Keratinocyte (primary cell): Measurements from ENCODE around the gene MARCHF10. TPM values are rescaled to one million over a fixed set of nuclear protein-coding genes. Genes with fewer than 3 reads are reported as not detected.

Experiments
- DNase-seq: peaks from one replicate; pipeline ENCODE4 v3.0.0-alpha.2; 2011; ENCODE audit warnings: low read depth, missing footprints, low spot score
- FAIRE-seq: peaks from 2 replicates; lab custom pipeline; 2011; peaks lifted over from hg19 to GRCh38; lab: Jason Lieb, UNC
- H2AFZ ChIP-seq: 2 replicates; pipeline ENCODE4 v1.6.0; 2012; ENCODE audit warnings: low read length, control low read depth, inconsistent platforms; ENCODE audit not compliant: control insufficient read depth
- H3K27ac ChIP-seq: 2 replicates; pipeline ENCODE4 v1.5.1; 2011; ENCODE audit warnings: low read length; ENCODE audit not compliant: control insufficient read depth, insufficient read depth
- H3K27me3 ChIP-seq: 3 replicates; pipeline ENCODE4 v1.6.0; 2011; ENCODE audit warnings: low read length; ENCODE audit not compliant: control insufficient read depth, insufficient read depth; ENCODE audit errors: extremely low read depth
- H3K36me3 ChIP-seq, 2 experiments: 2 replicates in 1 of 2; 3 replicates in 1 of 2; pipeline ENCODE4 v1.5.1; 2011; ENCODE audit warnings: low read length in 2 of 2, mild to moderate bottlenecking in 1 of 2; ENCODE audit not compliant: control insufficient read depth in 2 of 2, insufficient read depth in 2 of 2; ENCODE audit errors: extremely low read depth in 1 of 2
- H3K4me1 ChIP-seq: 3 replicates; pipeline ENCODE4 v1.5.1; 2011; ENCODE audit warnings: low read length; ENCODE audit not compliant: control insufficient read depth, insufficient read depth; ENCODE audit errors: extremely low read depth
- H3K4me2 ChIP-seq: 3 replicates; pipeline ENCODE4 v1.6.0; 2011; ENCODE audit warnings: low read depth, low read length; ENCODE audit not compliant: control insufficient read depth, insufficient read depth; ENCODE audit errors: extremely low read depth
- H3K4me3 ChIP-seq, 3 experiments: fragments of 200-600 bp in 1 of 3; sonication (generic) in 1 of 3; 2 replicates in 2 of 3; 3 replicates in 1 of 3; pipeline ENCODE4 v1.5.1; 2011 to 2016; ENCODE audit warnings: low read length in 3 of 3, mild to moderate bottlenecking in 3 of 3, control low read depth in 2 of 3, inconsistent platforms in 1 of 3, low read depth in 1 of 3, mixed read lengths in 1 of 3, mixed run types in 1 of 3, moderate library complexity in 1 of 3; ENCODE audit not compliant: control insufficient read depth in 2 of 3, insufficient read depth in 2 of 3; ENCODE audit errors: extremely low read depth in 1 of 3
- H3K79me2 ChIP-seq: 2 replicates; pipeline ENCODE4 v1.6.0; 2012; ENCODE audit warnings: low read length; ENCODE audit not compliant: control insufficient read depth, insufficient read depth
- H3K9ac ChIP-seq: 3 replicates; pipeline ENCODE4 v1.6.0; 2011; ENCODE audit warnings: low read length; ENCODE audit not compliant: control insufficient read depth, insufficient read depth; ENCODE audit errors: extremely low read depth
- H3K9me1 ChIP-seq: 3 replicates; pipeline ENCODE4 v1.6.0; 2011; ENCODE audit warnings: low read length; ENCODE audit not compliant: control insufficient read depth, insufficient read depth; ENCODE audit errors: extremely low read depth
- H3K9me3 ChIP-seq: 2 replicates; pipeline ENCODE4 v1.5.1; 2012; ENCODE audit warnings: low read depth, low read length; ENCODE audit not compliant: control insufficient read depth
- H4K20me1 ChIP-seq: 3 replicates; pipeline ENCODE4 v1.6.0; 2011; ENCODE audit warnings: low read length; ENCODE audit not compliant: control insufficient read depth, insufficient read depth; ENCODE audit errors: extremely low read depth
- EZH2 ChIP-seq: IDR thresholded peaks from one replicate; pipeline ENCODE4 v1.6.1; 2012; ENCODE audit warnings: inconsistent platforms, mild to moderate bottlenecking, low read length, moderate library complexity
- dilution Hi-C: fragments of 300-500 bp; cut with MboI; formaldehyde crosslinking; loops from one replicate; pipeline ENCODE4 v1.7.0; 2020; ENCODE audit warnings: low sequenced_read_pairs; ENCODE audit not compliant: extremely low pct_ligation_motif_present
- polyA plus RNA-seq, 5 experiments: library from polyadenylated mRNA; depleted of rRNA in 3 of 5; stranded (reverse) in 3 of 5; stranded (forward) in 1 of 5; unstranded in 1 of 5; fragments of >200 nt; gene quantifications; 1 replicate in 1 of 5; 2 replicates in 3 of 5; 3 replicates in 1 of 5; pipeline versions ENCODE4 v1.2.1 to v1.2.3, GENCODE V29; 2011 to 2012; ENCODE audit warnings: missing spikeins in 2 of 5, low read depth in 1 of 5, low replicate concordance in 1 of 5
- TF ChIP-seq, protein P1 (sequence below), 3 experiments: IDR thresholded peaks in 1 of 3; conservative IDR thresholded peaks in 1 of 3; optimal IDR thresholded peaks in 1 of 3; 2 replicates in 2 of 3; 3 replicates in 1 of 3; pipeline versions ENCODE3 to v1.5.1; 2011; ENCODE audit warnings: low read length in 3 of 3, mild to moderate bottlenecking in 3 of 3, moderate library complexity in 2 of 3, control low read depth in 1 of 3, inconsistent platforms in 1 of 3; ENCODE audit not compliant: insufficient read depth in 2 of 3; ENCODE audit errors: extremely low read depth in 1 of 3

Gene MARCHF10
- polyA plus RNA-seq, 1 donor (not counting 4 experiments of a cell fraction or from before 2014, with no cell fraction given), result not detected

DNA sequence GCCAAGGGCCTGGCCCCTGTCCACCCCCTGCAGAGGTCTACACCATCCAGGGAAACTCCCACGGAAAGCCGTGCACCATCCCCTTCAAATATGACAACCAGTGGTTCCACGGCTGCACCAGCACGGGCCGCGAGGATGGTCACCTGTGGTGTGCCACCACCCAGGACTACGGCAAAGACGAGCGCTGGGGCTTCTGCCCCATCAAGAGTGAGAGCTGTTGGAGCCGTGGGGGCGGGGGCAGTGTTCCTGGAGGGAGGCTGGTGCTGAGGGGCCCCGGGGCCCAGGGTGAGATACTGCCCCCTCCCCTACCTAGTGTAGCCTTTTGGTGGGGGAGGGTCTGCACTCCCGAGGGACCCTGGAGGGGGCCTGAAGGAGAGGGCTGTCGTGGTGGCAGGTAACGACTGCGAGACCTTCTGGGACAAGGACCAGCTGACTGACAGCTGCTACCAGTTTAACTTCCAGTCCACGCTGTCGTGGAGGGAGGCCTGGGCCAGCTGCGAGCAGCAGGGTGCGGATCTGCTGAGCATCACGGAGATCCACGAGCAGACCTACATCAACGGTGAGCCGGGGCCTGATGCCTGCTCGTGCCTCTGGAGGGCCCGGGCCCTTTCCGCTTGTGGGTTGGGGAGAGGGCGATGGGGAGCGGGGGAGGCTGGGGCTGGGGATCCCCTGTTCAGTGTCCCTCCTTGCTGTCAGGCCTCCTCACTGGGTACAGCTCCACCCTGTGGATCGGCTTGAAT is 141.9 kb downstream of the MARCHF10 start:
- no peaks in the 10 kb centered on the region for H3K79me2 ChIP-seq
- H4K20me1 ChIP-seq, result no peaks in the 10 kb centered on the region
- H3K4me3 ChIP-seq, result no peak overlapping the region
- FAIRE-seq, result no peak
- peaks cover 31% of the 10 kb centered on the region for H3K4me1 ChIP-seq
- no peak for DNase-seq
- H3K27ac ChIP-seq, result no peak overlapping the region
- no peak for TF ChIP-seq EZH2
- TF ChIP-seq, protein P1, sequence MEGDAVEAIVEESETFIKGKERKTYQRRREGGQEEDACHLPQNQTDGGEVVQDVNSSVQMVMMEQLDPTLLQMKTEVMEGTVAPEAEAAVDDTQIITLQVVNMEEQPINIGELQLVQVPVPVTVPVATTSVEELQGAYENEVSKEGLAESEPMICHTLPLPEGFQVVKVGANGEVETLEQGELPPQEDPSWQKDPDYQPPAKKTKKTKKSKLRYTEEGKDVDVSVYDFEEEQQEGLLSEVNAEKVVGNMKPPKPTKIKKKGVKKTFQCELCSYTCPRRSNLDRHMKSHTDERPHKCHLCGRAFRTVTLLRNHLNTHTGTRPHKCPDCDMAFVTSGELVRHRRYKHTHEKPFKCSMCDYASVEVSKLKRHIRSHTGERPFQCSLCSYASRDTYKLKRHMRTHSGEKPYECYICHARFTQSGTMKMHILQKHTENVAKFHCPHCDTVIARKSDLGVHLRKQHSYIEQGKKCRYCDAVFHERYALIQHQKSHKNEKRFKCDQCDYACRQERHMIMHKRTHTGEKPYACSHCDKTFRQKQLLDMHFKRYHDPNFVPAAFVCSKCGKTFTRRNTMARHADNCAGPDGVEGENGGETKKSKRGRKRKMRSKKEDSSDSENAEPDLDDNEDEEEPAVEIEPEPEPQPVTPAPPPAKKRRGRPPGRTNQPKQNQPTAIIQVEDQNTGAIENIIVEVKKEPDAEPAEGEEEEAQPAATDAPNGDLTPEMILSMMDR (optimal IDR thresholded peaks at IDR 0.05 in 1 of 3, IDR thresholded peaks at IDR 0.05 in 1 of 3, conservative IDR thresholded peaks at IDR 0.05 in 1 of 3; ENCODE audit: extremely low read depth in 1 of 3, insufficient read depth in 2 of 3, low read length in 3 of 3), result no peak
- peaks cover 0 to 8% of the 10 kb centered on the region in 2 experiments for H3K36me3 ChIP-seq
- H2AFZ ChIP-seq, result no peak overlapping the region
- dilution Hi-C loops, result no loop called here
- no peaks in the 10 kb centered on the region for H3K9me3 ChIP-seq
- no peak overlapping the region for H3K9ac ChIP-seq
- no peaks in the 10 kb centered on the region for H3K27me3 ChIP-seq
- H3K9me1 ChIP-seq, result no peaks in the 10 kb centered on the region
- no peak overlapping the region for H3K4me2 ChIP-seq

DNA sequence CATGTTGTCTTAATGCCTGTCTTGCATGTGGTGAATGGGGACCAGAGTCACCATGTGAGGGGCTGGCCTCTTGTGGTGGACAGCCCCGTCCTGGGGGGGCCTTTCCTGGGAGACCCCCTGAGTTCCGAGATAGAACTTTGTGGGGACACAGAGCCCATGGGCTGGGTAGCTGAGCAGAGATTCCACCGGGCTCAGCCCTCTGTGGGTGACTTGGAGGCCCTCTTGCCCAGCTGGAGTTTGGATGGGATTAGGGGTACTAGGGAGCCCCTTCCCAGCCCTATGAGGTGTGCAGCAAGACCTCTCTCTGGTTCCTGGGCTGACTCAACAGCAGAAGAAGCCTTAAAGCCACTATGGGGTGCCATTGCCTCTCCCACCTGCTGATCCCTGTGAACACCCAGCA is 142.5 kb downstream of the MARCHF10 start:
- no peaks in the 10 kb centered on the region for H3K27me3 ChIP-seq
- no peak overlapping the region for H2AFZ ChIP-seq
- H3K4me1 ChIP-seq, result peaks cover 24% of the 10 kb centered on the region
- no peaks in the 10 kb centered on the region for H4K20me1 ChIP-seq
- no peak overlapping the region for H3K9ac ChIP-seq
- no peak overlapping the region for H3K4me2 ChIP-seq
- dilution Hi-C loops, result no loop called here
- no peak overlapping the region for H3K4me3 ChIP-seq
- DNase-seq, result no peak
- TF ChIP-seq EZH2, result no peak
- TF ChIP-seq, protein P1 (optimal IDR thresholded peaks at IDR 0.05 in 1 of 3, IDR thresholded peaks at IDR 0.05 in 1 of 3, conservative IDR thresholded peaks at IDR 0.05 in 1 of 3; ENCODE audit: extremely low read depth in 1 of 3, insufficient read depth in 2 of 3, low read length in 3 of 3), result no peak
- no peaks in the 10 kb centered on the region for H3K9me1 ChIP-seq
- H3K36me3 ChIP-seq, result peaks cover 0 to 8% of the 10 kb centered on the region in 2 experiments
- no peak overlapping the region for H3K27ac ChIP-seq
- no peaks in the 10 kb centered on the region for H3K79me2 ChIP-seq
- FAIRE-seq, result no peak
- H3K9me3 ChIP-seq, result no peaks in the 10 kb centered on the region
